HG02678 (cell line): ENCODE data around the gene SESTD1.
"Not testable (repeated sequence)": the region's sequence is repeated elsewhere in the genome, so short reads cannot be mapped to it uniquely, and the experiment has no call there.

Source experiments
- ATAC-seq: cut with Tn5 transposase; IDR thresholded peaks from one replicate; pipeline ENCODE4 v1.9.1; 2021; ENCODE audit warnings: mild to moderate bottlenecking, moderate library complexity; ENCODE audit not compliant: unreplicated experiment

Gene SESTD1

GRCh38 chr2:179268277-179268925 lies 3.8 kb upstream of the SESTD1 start:
- no peak for ATAC-seq

- no peak for ATAC-seq
Measured at GRCh38 chr2:179266271-179266670, 1.6 kb upstream of the SESTD1 start.

GRCh38 chr2:179265082-179265510 lies 464 bp upstream of the SESTD1 start:
- no peak for ATAC-seq

GRCh38 chr2:179263446-179264367 lies 925 bp downstream of the SESTD1 start:
- peak; percentile 38 for ATAC-seq

GRCh38 chr2:179263015-179263414 lies 1.6 kb downstream of the SESTD1 start:
- no peak for ATAC-seq

- no peak for ATAC-seq
Measured at GRCh38 chr2:179262077-179262660, 2.5 kb downstream of the SESTD1 start.

DNA sequence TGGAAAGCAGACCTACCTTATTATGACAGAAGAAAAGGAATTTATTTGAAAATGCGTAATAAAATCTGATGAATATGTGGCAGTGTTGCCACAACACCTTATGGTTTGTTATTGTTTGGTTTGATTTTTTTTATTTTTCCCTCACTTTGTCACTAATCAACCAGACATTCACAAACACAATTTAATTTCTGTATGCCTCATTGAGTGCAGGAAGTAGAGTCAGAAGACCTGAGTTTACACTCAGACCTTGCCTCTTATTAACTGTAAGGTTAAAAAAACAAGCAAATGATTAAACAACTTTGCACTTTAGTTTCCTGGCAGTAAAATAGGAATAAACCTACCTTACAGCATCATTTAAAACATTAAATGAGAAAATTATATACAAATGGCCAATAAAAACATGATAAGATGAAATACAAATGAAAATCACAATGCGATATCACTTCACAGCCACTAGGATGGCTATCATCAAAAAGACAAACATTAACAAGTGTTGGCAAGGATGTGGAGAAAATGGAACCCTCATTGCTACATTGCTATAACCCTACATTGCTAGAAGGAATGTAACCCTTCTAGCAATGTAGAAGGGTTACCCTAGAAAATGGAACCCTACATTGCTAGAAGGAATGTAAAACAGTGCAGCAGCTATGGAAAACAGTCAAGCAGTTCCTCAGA lies 3.3 kb downstream of the SESTD1 start:
- ATAC-seq, result no peak

GRCh38 chr2:179260224-179260623 lies 4.4 kb downstream of the SESTD1 start:
- no peak for ATAC-seq

GRCh38 chr2:179255129-179255528 lies 9.5 kb downstream of the SESTD1 start:
- ATAC-seq, result peak; percentile 31

GRCh38 chr2:179253226-179253625 lies 11.4 kb downstream of the SESTD1 start:
- peak; percentile 65 for ATAC-seq

GRCh38 chr2:179252423-179252822 lies 12.2 kb downstream of the SESTD1 start:
- peak; percentile 22 for ATAC-seq

DNA sequence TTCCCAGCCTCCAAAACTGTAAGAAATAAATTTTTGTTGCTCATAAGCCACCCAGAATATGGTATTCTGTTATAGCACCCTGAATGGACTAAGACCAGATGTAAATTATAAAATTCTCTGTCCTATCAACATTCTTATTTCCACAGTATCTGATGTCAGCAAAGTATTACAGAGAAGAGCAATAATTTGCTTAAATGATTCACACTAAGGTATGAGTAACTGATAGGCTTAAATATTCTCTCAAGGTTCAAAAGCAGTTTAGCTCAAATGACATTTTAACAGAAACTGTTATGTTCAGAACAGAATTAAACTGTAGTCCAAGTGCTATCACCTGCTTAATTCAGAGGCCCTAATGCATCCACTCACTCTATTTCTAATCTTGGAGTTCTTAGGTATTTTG lies 12.8 kb downstream of the SESTD1 start:
- no peak for ATAC-seq

GRCh38 chr2:179250848-179251504 lies 13.7 kb downstream of the SESTD1 start:
- ATAC-seq, result peak; percentile 38

- ATAC-seq, result no peak
Measured at GRCh38 chr2:179250095-179250494, 14.5 kb downstream of the SESTD1 start.

DNA sequence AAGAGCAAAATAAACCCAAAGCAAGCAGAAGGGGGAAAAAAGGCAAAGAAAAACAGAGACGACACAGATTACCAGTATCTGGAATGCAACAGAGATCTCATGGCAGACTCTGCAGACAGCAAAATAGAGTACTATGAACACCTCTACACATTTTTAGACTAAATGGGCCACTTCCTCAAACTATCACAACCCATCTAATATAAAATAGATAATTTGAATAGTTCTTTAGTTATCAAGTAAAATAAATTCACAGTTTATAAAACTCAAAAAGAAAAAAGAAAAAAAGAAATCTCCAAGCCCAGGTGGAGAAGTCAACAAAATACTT lies 16.6 kb downstream of the SESTD1 start:
- no peak for ATAC-seq

DNA sequence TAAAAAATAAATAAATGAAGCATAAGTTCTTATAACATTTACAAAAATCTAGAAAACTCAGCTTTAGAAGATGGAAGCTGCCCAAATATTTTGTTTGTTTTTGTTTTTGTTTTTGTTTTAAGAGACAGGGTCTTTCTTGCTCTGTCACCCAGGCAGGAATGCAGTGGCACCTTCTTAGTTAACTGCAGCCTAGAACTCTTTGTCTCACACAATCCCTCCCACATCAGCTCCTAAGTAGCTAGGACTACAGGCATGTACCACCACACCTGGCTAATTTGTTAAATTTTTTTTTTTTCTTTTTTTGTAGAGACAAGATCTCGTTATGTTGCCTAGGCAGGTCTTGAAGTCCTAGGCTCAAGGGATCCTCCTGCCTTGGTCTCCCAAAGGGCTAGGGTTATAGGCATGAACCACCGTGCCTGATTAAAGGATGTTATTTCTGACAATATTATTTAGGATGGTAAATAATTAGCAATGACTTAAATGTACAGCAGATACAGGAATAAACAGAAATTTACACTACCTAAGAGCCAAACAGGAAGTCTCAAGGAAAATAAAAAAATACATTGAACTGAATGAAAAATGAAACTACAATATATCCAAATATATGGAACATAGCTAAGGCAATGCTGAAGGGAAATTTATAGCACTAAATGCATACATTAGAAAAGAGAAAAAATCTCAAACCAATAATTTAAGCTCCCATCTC lies 17.2 kb downstream of the SESTD1 start:
- no peak for ATAC-seq

GRCh38 chr2:179245843-179246242 lies 18.8 kb downstream of the SESTD1 start:
- ATAC-seq, result not testable (repeated sequence)

GRCh38 chr2:179243046-179243445 lies 21.6 kb downstream of the SESTD1 start:
- ATAC-seq, result no peak

DNA sequence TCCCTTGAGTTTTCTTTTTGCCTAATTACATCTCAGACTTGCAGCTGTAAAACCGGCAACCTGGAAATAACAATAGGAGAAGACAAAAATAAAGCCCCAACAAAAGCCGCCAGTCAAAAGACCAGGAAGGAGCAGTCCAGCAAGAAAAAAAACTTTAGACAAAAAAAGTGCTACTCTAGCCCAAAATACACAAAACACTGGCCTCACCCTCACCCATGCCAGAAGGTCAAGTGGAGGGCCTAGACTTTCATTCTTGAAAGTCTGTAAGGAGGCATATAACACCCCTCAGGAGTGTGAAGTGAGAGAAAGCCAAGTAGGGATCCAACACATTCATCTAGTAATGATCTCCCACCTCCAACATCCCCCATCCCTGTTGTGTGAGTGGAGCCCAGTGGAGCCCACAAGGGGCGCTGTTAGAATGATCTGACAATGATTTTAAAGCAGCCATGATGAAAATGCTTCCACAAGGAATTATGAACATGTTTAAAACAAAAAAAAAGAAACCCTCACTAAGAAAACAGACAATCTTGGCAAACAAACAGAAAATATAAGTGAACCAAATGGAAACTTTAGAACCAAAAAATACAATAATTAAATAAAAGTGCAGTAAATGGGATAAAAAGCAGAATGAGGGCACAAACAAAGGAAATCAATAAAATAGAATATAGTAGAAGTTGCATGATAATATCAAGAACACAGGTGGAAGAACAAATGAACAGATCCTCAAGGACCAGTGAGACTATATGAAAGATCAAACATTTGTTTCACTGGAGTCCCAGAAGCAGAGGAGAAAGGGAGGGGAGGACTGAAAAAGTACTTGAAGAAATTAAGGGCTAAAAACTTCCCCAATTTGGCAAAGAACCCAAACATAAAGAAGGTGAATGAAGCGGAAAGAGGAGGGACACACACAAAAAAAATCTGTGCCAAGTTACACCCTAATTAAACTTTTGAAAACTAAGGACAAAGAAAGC lies 23.9 kb downstream of the SESTD1 start:
- ATAC-seq, result no peak
